ENCODE measurements around the gene AKT1.

Gene AKT1

DNA sequence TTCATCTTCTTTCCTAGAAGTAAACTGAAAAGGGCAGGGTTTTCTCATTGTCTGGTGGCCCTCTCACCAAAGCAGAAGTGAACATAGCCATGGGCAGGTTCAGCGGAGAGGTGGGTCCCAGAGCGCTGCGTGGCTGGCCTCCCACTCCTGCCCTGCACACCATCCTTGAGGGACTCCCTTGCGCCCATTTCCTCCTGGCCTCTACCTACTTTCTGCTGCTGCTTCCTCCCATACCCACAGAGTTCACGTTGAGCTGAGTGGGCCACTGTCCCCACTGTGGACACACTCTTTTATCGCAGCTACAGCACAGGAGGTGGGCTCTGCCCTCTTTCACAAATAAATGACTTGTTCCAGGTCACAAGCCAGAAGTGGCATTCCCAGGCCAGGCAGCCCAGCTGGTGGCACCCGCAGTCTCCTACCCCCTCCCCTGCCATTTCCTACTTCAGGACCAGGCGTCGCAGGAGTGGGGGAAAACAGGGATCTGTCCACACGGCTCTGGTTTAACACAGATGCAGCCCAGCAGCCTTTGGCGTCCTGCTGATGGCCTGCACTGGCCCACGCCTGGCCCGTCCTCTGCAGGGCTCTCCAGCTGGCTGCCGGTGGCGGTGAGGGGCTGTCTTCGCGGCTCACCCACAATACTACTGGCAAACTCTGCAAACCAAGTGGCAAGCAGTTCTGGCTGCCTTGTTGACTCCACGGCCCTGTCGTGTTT is 37.7 kb downstream of the AKT1 start:
- H3K4me3 ChIP-seq (replicated peaks in 1 of 2; ENCODE audit: low read depth in 2 of 2, low read length in 2 of 2) = no peak overlapping the region
- no peak for DNase-seq (ENCODE audit: low read depth in 2 of 2)
- TF ChIP-seq, protein P1, sequence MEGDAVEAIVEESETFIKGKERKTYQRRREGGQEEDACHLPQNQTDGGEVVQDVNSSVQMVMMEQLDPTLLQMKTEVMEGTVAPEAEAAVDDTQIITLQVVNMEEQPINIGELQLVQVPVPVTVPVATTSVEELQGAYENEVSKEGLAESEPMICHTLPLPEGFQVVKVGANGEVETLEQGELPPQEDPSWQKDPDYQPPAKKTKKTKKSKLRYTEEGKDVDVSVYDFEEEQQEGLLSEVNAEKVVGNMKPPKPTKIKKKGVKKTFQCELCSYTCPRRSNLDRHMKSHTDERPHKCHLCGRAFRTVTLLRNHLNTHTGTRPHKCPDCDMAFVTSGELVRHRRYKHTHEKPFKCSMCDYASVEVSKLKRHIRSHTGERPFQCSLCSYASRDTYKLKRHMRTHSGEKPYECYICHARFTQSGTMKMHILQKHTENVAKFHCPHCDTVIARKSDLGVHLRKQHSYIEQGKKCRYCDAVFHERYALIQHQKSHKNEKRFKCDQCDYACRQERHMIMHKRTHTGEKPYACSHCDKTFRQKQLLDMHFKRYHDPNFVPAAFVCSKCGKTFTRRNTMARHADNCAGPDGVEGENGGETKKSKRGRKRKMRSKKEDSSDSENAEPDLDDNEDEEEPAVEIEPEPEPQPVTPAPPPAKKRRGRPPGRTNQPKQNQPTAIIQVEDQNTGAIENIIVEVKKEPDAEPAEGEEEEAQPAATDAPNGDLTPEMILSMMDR (IDR thresholded peaks at IDR 0.05; ENCODE audit: low read depth, low read length) = no peak

DNA sequence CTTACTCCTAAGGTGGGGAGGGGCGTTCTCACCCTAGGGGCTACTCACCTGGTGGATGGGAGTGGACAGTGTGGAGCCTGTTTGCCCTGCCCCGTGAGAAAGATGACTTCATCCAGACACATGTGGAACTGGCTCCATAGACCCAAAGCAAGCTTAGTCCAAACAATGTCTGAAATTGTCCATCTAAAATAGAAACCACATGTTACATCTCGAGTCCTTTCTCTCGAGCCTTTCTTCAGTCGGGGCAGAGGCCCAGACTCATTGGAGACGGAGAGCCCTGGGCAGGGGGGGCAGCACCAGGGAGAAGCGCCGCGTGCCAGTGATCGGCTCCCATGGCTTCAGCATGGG is 38.3 kb downstream of the AKT1 start:
- no peak overlapping the region for H3K4me3 ChIP-seq (replicated peaks in 1 of 2; ENCODE audit: low read depth in 2 of 2, low read length in 2 of 2)
- TF ChIP-seq, protein P1 (IDR thresholded peaks at IDR 0.05; ENCODE audit: low read depth, low read length) = no peak
- no peak for DNase-seq (ENCODE audit: low read depth in 2 of 2)

DNA sequence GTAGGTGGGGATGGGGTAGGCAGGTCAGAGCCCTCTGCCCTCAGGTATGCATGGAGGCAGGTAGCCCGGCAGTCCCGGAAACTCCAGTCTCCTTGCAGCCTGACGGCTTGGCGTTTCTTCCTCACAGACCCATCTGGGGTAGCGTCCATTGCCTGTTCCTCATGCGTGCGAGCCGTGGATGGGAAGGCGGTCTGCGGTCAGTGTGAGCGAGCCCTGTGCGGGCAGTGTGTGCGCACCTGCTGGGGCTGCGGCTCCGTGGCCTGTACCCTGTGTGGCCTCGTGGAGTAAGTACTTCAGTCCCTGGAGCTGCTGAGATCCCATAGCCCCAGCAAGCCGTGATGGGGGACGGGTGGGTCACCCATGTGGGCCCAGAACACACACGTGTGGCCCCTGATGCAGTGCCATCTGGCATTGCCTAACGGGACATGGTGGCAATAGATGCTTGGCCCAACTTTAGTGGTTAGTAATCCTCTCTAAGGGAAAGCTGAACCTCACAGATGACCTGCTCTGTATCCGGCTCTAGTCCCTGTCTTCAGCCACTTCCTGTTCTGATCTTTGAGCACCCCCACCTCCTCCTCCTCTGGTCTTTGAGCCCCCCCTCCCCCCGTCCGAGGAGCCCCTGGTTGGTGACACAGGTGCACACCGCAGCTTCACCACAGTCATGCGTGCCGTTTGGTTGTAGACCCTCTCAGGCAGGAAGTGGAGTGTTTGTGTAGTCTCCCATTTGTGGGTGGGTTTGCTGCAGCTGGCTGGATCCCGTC is 38.9 kb downstream of the AKT1 start:
- DNase-seq (ENCODE audit: low read depth in 2 of 2) = no peak
- H3K4me3 ChIP-seq (replicated peaks in 1 of 2; ENCODE audit: low read depth in 2 of 2, low read length in 2 of 2) = no peak overlapping the region
- TF ChIP-seq, protein P1 (IDR thresholded peaks at IDR 0.05; ENCODE audit: low read depth, low read length) = no peak

DNA sequence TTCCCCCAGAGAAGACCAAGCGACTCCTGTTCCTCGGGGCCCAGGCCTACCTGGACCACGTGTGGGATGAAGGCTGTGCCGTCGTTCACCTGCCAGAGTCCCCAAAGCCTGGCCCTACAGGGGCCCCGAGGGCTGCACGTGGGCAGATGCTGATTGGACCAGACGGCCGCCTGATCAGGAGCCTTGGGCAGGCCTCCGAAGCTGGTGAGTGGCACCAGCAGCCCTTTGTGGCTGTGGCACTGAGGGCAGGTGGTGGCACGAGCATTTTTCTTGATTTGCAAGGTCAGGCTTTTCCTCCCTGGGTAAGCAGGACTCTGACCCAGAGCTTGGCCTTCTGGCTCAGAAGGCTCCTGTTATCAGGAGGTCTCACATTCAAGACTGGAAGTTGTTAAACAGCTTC is 39.9 kb downstream of the AKT1 start:
- TF ChIP-seq, protein P1 (IDR thresholded peaks at IDR 0.05; ENCODE audit: low read depth, low read length) = no peak
- no peak for DNase-seq (ENCODE audit: low read depth in 2 of 2)
- no peak overlapping the region for H3K4me3 ChIP-seq (replicated peaks in 1 of 2; ENCODE audit: low read depth in 2 of 2, low read length in 2 of 2)

DNA sequence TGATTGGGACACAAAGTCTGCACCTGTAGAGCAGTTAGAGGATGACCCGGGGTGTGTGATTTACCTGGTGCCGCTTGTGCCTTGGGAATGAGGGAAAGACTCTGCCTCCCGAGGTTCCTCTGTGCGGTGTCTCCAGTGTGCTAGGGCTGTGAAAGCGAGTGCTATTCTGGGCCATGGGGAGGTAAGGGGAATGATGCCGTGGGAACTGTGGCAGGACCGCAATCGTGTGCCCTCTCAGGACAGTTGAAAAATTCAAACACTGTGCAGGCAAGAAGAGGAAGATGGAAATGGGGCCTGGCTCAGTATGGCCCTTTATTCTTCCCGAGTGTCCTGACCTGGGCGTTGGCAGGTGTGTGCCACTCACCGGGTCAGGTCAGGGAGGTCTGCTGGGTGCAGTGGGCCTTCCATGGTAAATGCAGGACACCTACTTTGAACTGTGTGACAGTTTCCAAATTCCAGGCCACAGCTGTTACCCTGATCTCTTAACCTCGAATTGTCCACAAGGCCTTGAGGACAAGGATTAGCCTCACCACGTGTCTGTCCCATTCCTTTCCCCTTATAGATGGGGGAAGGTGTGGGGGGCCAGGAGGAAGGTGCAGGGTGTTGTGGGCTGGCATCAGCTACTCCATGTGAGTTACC is 41.2 kb downstream of the AKT1 start:
- H3K4me3 ChIP-seq (replicated peaks in 1 of 2; ENCODE audit: low read depth in 2 of 2, low read length in 2 of 2) = peak overlapping the region; percentile 98 to 99
- DNase-seq (ENCODE audit: low read depth in 2 of 2) = no peak
- TF ChIP-seq, protein P1 (IDR thresholded peaks at IDR 0.05; ENCODE audit: low read depth, low read length) = no peak

DNA sequence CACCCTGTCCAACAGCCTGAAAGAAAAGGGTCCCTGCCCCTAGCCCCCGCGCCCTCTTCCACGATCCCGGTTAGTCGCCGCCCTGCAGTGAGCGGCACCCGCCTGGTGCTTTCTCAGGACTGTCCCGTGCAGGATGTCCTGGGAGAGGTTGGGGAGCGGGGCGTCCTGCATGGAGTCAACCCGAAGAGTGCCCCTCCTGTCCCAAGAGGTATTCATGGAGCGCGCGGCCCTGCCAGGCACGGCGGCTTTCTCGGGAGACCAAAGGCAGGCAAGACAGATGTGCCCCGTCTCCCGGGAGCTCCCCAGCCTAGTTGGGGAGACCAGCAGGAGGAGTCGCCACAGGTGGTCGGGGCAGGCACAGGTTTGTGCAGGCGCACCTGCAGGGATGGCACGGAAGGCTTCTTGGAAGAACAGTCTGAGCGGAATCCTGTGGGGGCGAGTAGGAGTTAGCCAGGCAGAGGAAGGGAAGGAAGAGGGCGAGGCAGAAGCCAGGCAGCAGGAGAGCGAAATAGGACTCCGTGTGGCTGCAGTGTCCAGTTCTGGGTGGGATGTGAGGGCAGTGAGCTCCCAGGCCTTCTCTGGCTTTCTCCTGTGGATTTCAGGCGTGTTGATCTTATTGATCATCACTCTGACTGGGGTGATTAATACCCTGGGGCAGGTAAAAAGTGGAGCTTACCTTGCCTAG is 41.9 kb downstream of the AKT1 start:
- TF ChIP-seq, protein P1 (IDR thresholded peaks at IDR 0.05; ENCODE audit: low read depth, low read length) = no peak
- DNase-seq (ENCODE audit: low read depth in 2 of 2) = no peak

More for the DNA sequence above, 41.9 kb downstream of the AKT1 start:
- H3K4me3 ChIP-seq (replicated peaks in 1 of 2; ENCODE audit: low read depth in 2 of 2, low read length in 2 of 2) = peak overlapping the region; percentile 98 to 99

Data from cardiac fibroblast (primary cell).